Endothelial cell of umbilical vein (primary cell): Measurements from ENCODE around the gene COG5.

Source experiments
- EZH2 ChIP-seq: IDR thresholded peaks from 2 replicates; pipeline ENCODE4 v1.6.1; 2012; ENCODE audit warnings: borderline replicate concordance, low read depth, mild to moderate bottlenecking, moderate library complexity, low read length, inconsistent platforms; ENCODE audit not compliant: severe bottlenecking
- FOS ChIP-seq: IDR thresholded peaks from 2 replicates; pipeline ENCODE4 v1.6.1; 2011; ENCODE audit warnings: mild to moderate bottlenecking, low read length, moderate library complexity, borderline replicate concordance; ENCODE audit not compliant: insufficient read depth
- JUN ChIP-seq: IDR thresholded peaks from 2 replicates; pipeline ENCODE4 v1.6.1; 2011; ENCODE audit warnings: borderline replicate concordance, low read depth; ENCODE audit not compliant: insufficient read length, insufficient read depth
- MAX ChIP-seq: IDR thresholded peaks from 2 replicates; pipeline ENCODE4 v1.6.1; 2011; ENCODE audit not compliant: insufficient read depth, insufficient read length
- POLR2A ChIP-seq: IDR thresholded peaks from 2 replicates; pipeline ENCODE4 v1.6.1; 2012; ENCODE audit warnings: low read depth, mild to moderate bottlenecking, control low read depth, low read length
- POLR2AphosphoS5 ChIP-seq: IDR thresholded peaks from 2 replicates; pipeline ENCODE4 v1.6.1; 2012; ENCODE audit warnings: low read depth, mild to moderate bottlenecking, control low read depth, low read length, moderate library complexity; ENCODE audit not compliant: insufficient read depth
- TF ChIP-seq, protein P1 (sequence below), 2 donors: IDR thresholded peaks; 1 replicate in 1 of 2; 2 replicates in 1 of 2; pipeline ENCODE4 v1.5.1; 2011; ENCODE audit warnings: low read length in 2 of 2, mild to moderate bottlenecking in 2 of 2, moderate library complexity in 2 of 2, control low read depth in 1 of 2, inconsistent platforms in 1 of 2, low read depth in 1 of 2; ENCODE audit not compliant: insufficient read depth in 1 of 2; ENCODE audit errors: extremely low read depth in 1 of 2

DNA sequence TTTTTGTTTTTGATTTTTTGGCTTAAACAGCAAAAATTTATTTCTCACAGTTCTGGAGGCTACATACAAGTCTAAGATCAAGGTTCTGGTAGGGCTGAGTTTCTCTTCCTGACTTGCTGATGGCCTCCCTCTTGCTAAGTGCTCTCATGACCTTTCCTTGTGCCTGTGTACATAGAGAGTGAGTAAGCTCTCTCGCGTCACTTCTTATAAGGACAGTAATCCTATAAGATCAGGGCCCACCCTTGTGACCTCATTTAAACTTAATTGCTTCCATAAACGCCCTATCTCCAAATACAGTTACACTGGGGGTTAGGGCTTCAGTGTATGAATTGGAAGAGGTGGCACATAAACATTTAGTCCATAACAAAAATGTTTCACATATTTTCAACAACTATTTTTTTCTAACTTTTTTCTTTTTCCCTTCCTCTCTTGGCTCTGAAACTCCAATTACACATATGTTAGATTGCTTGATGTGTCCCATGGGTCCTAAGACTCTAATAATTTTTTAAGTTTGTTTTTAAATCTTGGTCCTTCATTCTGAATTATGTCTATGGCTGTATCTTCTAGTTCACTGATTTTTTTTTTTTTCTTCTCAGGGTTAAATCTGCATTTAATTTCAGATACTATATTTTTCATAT, 245.1 kb downstream of the COG5 start:
- TF ChIP-seq, protein P1, sequence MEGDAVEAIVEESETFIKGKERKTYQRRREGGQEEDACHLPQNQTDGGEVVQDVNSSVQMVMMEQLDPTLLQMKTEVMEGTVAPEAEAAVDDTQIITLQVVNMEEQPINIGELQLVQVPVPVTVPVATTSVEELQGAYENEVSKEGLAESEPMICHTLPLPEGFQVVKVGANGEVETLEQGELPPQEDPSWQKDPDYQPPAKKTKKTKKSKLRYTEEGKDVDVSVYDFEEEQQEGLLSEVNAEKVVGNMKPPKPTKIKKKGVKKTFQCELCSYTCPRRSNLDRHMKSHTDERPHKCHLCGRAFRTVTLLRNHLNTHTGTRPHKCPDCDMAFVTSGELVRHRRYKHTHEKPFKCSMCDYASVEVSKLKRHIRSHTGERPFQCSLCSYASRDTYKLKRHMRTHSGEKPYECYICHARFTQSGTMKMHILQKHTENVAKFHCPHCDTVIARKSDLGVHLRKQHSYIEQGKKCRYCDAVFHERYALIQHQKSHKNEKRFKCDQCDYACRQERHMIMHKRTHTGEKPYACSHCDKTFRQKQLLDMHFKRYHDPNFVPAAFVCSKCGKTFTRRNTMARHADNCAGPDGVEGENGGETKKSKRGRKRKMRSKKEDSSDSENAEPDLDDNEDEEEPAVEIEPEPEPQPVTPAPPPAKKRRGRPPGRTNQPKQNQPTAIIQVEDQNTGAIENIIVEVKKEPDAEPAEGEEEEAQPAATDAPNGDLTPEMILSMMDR (IDR thresholded peaks at IDR 0.05; ENCODE audit: extremely low read depth in 1 of 2, insufficient read depth in 1 of 2, low read depth in 1 of 2, low read length in 2 of 2), result no peak
- TF ChIP-seq POLR2AphosphoS5, result no peak
- TF ChIP-seq MAX, result no peak
- TF ChIP-seq POLR2A, result no peak
- TF ChIP-seq EZH2, result no peak
- no peak for TF ChIP-seq FOS
- TF ChIP-seq JUN, result no peak
